Measurements from ENCODE around the gene NAPSA. TPM values are rescaled to one million over a fixed set of nuclear protein-coding genes. Genes with fewer than 3 reads are reported as not detected.

NAPSA gene
- total and polyA plus RNA-seq, 2 donors, result 0.94 to 6.4 TPM

- Histone ChIP-seq H3K36me3 (ENCODE audit: control insufficient read depth in 2 of 2, insufficient read depth in 2 of 2, low read length in 1 of 2) (no peaks in the 10 kb centered on the region), H3K4me3 (ENCODE audit: low read length in 2 of 2) (no peak overlapping the region), H3K27ac (ENCODE audit: low read depth in 1 of 2, low read length in 1 of 2) (no peak overlapping the region), H3K9me3 (ENCODE audit: control insufficient read depth in 2 of 2, insufficient read depth in 1 of 2, low read length in 1 of 2) (peaks cover 9 to 18% of the 10 kb centered on the region in 2 donors), H3K4me1 (ENCODE audit: control insufficient read depth in 2 of 2, insufficient read depth in 2 of 2, low read length in 2 of 2) (peaks cover 22 to 33% of the 10 kb centered on the region in 2 donors), H3K27me3 (ENCODE audit: control insufficient read depth in 2 of 2, insufficient read depth in 1 of 2, low read length in 1 of 2) (peaks cover 6 to 45% of the 10 kb centered on the region in 2 donors)
- no peak for DNase-seq (ENCODE audit: low read depth in 6 of 9, low spot score in 9 of 9)
- 94% methylated on average over 12 of the region's 12 CpGs for WGBS
Measured at GRCh38 chr19:50334741-50335421, 30.6 kb downstream of the NAPSA start.

- Histone ChIP-seq H3K36me3 (ENCODE audit: control insufficient read depth in 2 of 2, insufficient read depth in 2 of 2, low read length in 1 of 2) (no peaks in the 10 kb centered on the region), H3K27me3 (ENCODE audit: control insufficient read depth in 2 of 2, insufficient read depth in 1 of 2, low read length in 1 of 2) (peaks cover 15 to 54% of the 10 kb centered on the region in 2 donors), H3K4me1 (ENCODE audit: control insufficient read depth in 2 of 2, insufficient read depth in 2 of 2, low read length in 2 of 2) (peaks cover 22 to 33% of the 10 kb centered on the region in 2 donors), H3K27ac (ENCODE audit: low read depth in 1 of 2, low read length in 1 of 2) (peak overlapping the region; percentile 45 to 81), H3K4me3 (ENCODE audit: low read length in 2 of 2) (peak overlapping the region; percentile 43 to 51), H3K9me3 (ENCODE audit: control insufficient read depth in 2 of 2, insufficient read depth in 1 of 2, low read length in 1 of 2) (peaks cover 17 to 26% of the 10 kb centered on the region in 2 donors)
- 15% methylated on average over 54 of the region's 54 CpGs for WGBS
- peak in 6 of 9 donors; percentile 42 to 78 (median 64) for DNase-seq (ENCODE audit: low read depth in 6 of 9, low spot score in 9 of 9)
Measured at GRCh38 chr19:50333737-50334617, 31.5 kb downstream of the NAPSA start.

GRCh38 chr19:50333235-50333736 is 32.2 kb downstream of the NAPSA start:
- H3K27me3 ChIP-seq (ENCODE audit: control insufficient read depth in 2 of 2, insufficient read depth in 1 of 2, low read length in 1 of 2), result peaks cover 22 to 59% of the 10 kb centered on the region in 2 donors
- peak overlapping the region; percentile 43 to 51 for H3K4me3 ChIP-seq (ENCODE audit: low read length in 2 of 2)
- peak in 6 of 9 donors; percentile 36 to 84 (median 64) for DNase-seq (ENCODE audit: low read depth in 6 of 9, low spot score in 9 of 9)
- WGBS, result 4% methylated on average over 34 of the region's 34 CpGs
- peaks cover 22 to 33% of the 10 kb centered on the region in 2 donors for H3K4me1 ChIP-seq (ENCODE audit: control insufficient read depth in 2 of 2, insufficient read depth in 2 of 2, low read length in 2 of 2)
- H3K36me3 ChIP-seq (ENCODE audit: control insufficient read depth in 2 of 2, insufficient read depth in 2 of 2, low read length in 1 of 2), result no peaks in the 10 kb centered on the region
- peaks cover 17 to 26% of the 10 kb centered on the region in 2 donors for H3K9me3 ChIP-seq (ENCODE audit: control insufficient read depth in 2 of 2, insufficient read depth in 1 of 2, low read length in 1 of 2)
- H3K27ac ChIP-seq (ENCODE audit: low read depth in 1 of 2, low read length in 1 of 2), result peak overlapping the region; percentile 52 to 62

- peaks cover 30 to 66% of the 10 kb centered on the region in 2 donors for H3K27me3 ChIP-seq (ENCODE audit: control insufficient read depth in 2 of 2, insufficient read depth in 1 of 2, low read length in 1 of 2)
Measured at GRCh38 chr19:50332244-50333038, 33.0 kb downstream of the NAPSA start.

GRCh38 chr19:50331994-50332243 is 33.5 kb downstream of the NAPSA start:
- WGBS, result 8% methylated on average over 2 of the region's 2 CpGs
- Histone ChIP-seq H3K27me3 (ENCODE audit: control insufficient read depth in 2 of 2, insufficient read depth in 1 of 2, low read length in 1 of 2) (peaks cover 36 to 71% of the 10 kb centered on the region in 2 donors), H3K27ac (ENCODE audit: low read depth in 1 of 2, low read length in 1 of 2) (peak overlapping the region in 1 of 2 donors; percentile 64), H3K4me1 (ENCODE audit: control insufficient read depth in 2 of 2, insufficient read depth in 2 of 2, low read length in 2 of 2) (peaks cover 22 to 33% of the 10 kb centered on the region in 2 donors), H3K9me3 (ENCODE audit: control insufficient read depth in 2 of 2, insufficient read depth in 1 of 2, low read length in 1 of 2) (peaks cover 17 to 26% of the 10 kb centered on the region in 2 donors), H3K36me3 (ENCODE audit: control insufficient read depth in 2 of 2, insufficient read depth in 2 of 2, low read length in 1 of 2) (no peaks in the 10 kb centered on the region), H3K4me3 (ENCODE audit: low read length in 2 of 2) (no peak overlapping the region)
- no peak for DNase-seq (ENCODE audit: low read depth in 6 of 9, low spot score in 9 of 9)

More at GRCh38 chr19:50332244-50333038, 33.0 kb downstream of the NAPSA start:
- peaks cover 22 to 33% of the 10 kb centered on the region in 2 donors for H3K4me1 ChIP-seq (ENCODE audit: control insufficient read depth in 2 of 2, insufficient read depth in 2 of 2, low read length in 2 of 2)
- no peaks in the 10 kb centered on the region for H3K36me3 ChIP-seq (ENCODE audit: control insufficient read depth in 2 of 2, insufficient read depth in 2 of 2, low read length in 1 of 2)
- H3K27ac ChIP-seq (ENCODE audit: low read depth in 1 of 2, low read length in 1 of 2), result peak overlapping the region; percentile 64 to 78
- peaks cover 17 to 26% of the 10 kb centered on the region in 2 donors for H3K9me3 ChIP-seq (ENCODE audit: control insufficient read depth in 2 of 2, insufficient read depth in 1 of 2, low read length in 1 of 2)
- WGBS, result 11% methylated on average over 20 of the region's 20 CpGs
- no peak for DNase-seq (ENCODE audit: low read depth in 6 of 9, low spot score in 9 of 9)
- peak overlapping the region in 1 of 2 donors; percentile 43 for H3K4me3 ChIP-seq (ENCODE audit: low read length in 2 of 2)

- Histone ChIP-seq H3K36me3 (ENCODE audit: control insufficient read depth in 2 of 2, insufficient read depth in 2 of 2, low read length in 1 of 2) (no peaks in the 10 kb centered on the region), H3K27me3 (ENCODE audit: control insufficient read depth in 2 of 2, insufficient read depth in 1 of 2, low read length in 1 of 2) (peaks cover 41 to 76% of the 10 kb centered on the region in 2 donors), H3K9me3 (ENCODE audit: control insufficient read depth in 2 of 2, insufficient read depth in 1 of 2, low read length in 1 of 2) (peaks cover 17 to 29% of the 10 kb centered on the region in 2 donors), H3K4me1 (ENCODE audit: control insufficient read depth in 2 of 2, insufficient read depth in 2 of 2, low read length in 2 of 2) (peaks cover 22 to 33% of the 10 kb centered on the region in 2 donors), H3K27ac (ENCODE audit: low read depth in 1 of 2, low read length in 1 of 2) (no peak overlapping the region), H3K4me3 (ENCODE audit: low read length in 2 of 2) (peak overlapping the region in 1 of 2 donors; percentile 30)
- WGBS, result 13% methylated on average over 10 of the region's 10 CpGs
- DNase-seq (ENCODE audit: low read depth in 6 of 9, low spot score in 9 of 9), result no peak
Measured at GRCh38 chr19:50331221-50331993, 34.0 kb downstream of the NAPSA start.

- Histone ChIP-seq H3K9me3 (ENCODE audit: control insufficient read depth in 2 of 2, insufficient read depth in 1 of 2, low read length in 1 of 2) (peaks cover 18 to 37% of the 10 kb centered on the region in 2 donors), H3K27me3 (ENCODE audit: control insufficient read depth in 2 of 2, insufficient read depth in 1 of 2, low read length in 1 of 2) (peaks cover 47 to 85% of the 10 kb centered on the region in 2 donors), H3K4me1 (ENCODE audit: control insufficient read depth in 2 of 2, insufficient read depth in 2 of 2, low read length in 2 of 2) (peaks cover 22 to 35% of the 10 kb centered on the region in 2 donors), H3K27ac (ENCODE audit: low read depth in 1 of 2, low read length in 1 of 2) (peak overlapping the region; percentile 25 to 37), H3K4me3 (ENCODE audit: low read length in 2 of 2) (peak overlapping the region; percentile 10 to 30), H3K36me3 (ENCODE audit: control insufficient read depth in 2 of 2, insufficient read depth in 2 of 2, low read length in 1 of 2) (no peaks in the 10 kb centered on the region)
- 4% methylated on average over 48 of the region's 48 CpGs for WGBS
- DNase-seq (ENCODE audit: low read depth in 6 of 9, low spot score in 9 of 9), result peak in 6 of 9 donors; percentile 20 to 79 (median 64)
Measured at GRCh38 chr19:50330365-50331078, 34.9 kb downstream of the NAPSA start.
